Inflammatory macrophage (primary cell): Measurements from ENCODE around the gene TTBK1.

Experiments
- DNase-seq, 2 donors: peaks; one replicate each; pipeline ENCODE4 v3.0.0-alpha.2; 2020 to 2022

The TTBK1 gene

DNA sequence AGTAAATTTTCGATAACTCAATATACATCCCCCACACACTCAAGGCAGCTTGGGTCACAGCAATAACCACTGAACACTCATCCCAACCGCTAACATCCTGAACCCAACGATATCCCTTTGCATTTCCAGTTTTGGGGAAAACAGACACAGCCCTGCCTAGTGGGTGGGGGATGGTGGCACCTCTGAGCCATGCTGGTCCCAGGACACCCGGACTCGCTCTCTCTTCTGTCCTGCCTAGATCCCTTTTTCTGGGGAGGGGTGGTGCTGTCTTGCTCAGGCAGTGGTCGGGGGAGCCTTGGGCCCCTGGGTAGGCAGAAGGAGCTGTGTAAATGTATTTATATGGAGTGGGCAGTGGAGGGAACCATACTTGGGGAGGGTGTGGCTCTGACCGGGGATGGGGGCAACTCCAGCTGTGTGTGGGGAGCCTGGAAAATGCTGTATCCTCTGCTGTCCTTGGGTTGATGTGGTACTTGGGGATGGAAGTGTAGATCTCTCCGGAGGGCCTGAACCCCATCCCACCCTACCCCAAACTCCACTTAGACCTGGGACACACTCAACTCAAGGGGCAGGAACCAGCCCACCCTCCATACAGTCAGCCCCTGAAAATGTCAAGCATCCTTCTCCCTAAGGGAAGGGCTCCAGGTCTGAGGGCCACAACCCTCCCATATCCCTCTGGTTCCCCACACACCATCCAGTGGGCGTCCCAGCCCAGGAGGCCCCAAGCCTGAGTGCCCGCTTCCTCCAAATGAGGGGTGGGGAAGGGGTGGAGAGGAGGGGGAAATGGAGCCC is 31.0 kb downstream of the TTBK1 start:
- DNase-seq: no peak

- no peak for DNase-seq
These were observed 31.8 kb downstream of the TTBK1 start for GRCh38 chr6:43274916-43275597.

GRCh38 chr6:43275801-43276576 is 32.7 kb downstream of the TTBK1 start:
- DNase-seq: peak in 1 of 2 donors; percentile 13

- no peak for DNase-seq
These were observed 33.5 kb downstream of the TTBK1 start for GRCh38 chr6:43276577-43277305.

- DNase-seq: no peak
These were observed 34.0 kb downstream of the TTBK1 start for GRCh38 chr6:43277306-43277642.

- DNase-seq: no peak
These were observed 34.6 kb downstream of the TTBK1 start for GRCh38 chr6:43277643-43278523.

- no peak for DNase-seq
These were observed 35.3 kb downstream of the TTBK1 start for GRCh38 chr6:43278524-43279078.

DNA sequence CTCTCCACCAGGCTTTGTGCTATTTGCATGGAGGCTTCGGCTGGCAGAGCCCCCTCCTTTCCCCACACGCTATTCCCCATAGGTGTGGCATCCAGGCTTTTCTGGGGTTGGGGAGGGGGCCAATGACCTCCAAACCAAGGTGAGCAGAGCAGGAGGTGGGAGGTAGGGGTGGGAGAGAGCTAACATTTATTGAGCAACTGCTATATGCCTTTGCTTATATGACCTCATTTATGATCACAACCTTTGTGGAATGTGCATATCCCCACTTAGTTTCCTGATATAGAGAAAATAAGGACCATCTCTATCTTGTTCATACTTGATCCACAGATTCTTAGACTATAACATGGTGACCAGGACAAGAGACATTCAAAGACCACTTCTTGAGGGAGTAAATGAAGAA is 37.0 kb downstream of the TTBK1 start:
- no peak for DNase-seq

- DNase-seq: no peak
These were observed 38.8 kb downstream of the TTBK1 start for GRCh38 chr6:43282060-43282459.

DNA sequence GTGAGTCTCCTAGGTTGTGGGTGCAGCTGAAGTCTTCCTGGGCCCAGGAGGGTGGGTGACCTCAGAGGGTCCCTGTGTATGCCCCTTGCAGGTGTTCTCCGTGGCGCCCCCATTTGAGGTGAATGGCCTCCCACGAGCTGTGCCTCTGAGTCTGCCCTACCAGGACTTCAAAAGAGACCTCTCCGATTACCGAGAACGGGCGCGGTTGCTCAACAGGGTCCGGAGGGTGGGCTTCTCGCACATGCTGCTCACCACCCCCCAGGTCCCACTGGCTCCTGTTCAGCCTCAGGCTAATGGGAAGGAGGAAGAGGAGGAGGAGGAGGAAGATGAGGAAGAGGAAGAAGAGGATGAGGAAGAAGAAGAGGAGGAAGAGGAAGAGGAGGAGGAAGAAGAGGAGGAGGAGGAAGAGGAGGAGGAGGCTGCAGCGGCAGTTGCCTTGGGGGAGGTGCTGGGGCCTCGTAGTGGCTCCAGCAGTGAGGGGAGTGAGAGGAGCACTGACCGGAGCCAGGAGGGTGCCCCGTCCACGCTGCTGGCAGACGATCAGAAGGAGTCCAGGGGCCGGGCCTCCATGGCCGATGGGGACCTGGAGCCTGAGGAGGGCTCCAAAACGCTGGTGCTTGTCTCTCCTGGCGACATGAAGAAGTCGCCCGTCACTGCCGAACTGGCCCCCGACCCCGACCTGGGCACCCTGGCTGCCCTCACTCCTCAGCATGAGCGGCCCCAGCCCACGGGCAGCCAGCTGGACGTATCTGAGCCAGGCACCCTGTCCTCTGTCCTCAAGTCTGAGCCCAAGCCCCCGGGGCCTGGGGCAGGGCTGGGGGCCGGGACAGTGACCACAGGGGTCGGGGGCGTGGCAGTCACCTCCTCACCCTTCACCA is 39.6 kb downstream of the TTBK1 start:
- DNase-seq: no peak

- no peak for DNase-seq
These were observed 40.2 kb downstream of the TTBK1 start for GRCh38 chr6:43283514-43283901.

DNA sequence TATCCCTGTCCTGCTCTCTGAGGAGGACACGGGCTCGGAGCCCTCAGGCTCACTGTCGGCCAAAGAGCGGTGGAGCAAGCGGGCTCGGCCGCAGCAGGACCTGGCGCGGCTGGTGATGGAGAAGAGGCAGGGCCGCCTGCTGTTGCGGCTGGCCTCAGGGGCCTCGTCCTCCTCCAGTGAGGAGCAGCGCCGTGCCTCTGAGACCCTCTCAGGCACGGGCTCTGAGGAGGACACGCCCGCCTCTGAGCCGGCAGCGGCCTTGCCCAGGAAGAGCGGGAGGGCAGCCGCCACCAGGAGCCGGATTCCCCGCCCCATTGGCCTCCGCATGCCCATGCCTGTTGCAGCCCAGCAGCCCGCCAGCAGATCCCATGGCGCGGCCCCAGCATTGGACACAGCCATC is 40.6 kb downstream of the TTBK1 start:
- no peak for DNase-seq

DNA sequence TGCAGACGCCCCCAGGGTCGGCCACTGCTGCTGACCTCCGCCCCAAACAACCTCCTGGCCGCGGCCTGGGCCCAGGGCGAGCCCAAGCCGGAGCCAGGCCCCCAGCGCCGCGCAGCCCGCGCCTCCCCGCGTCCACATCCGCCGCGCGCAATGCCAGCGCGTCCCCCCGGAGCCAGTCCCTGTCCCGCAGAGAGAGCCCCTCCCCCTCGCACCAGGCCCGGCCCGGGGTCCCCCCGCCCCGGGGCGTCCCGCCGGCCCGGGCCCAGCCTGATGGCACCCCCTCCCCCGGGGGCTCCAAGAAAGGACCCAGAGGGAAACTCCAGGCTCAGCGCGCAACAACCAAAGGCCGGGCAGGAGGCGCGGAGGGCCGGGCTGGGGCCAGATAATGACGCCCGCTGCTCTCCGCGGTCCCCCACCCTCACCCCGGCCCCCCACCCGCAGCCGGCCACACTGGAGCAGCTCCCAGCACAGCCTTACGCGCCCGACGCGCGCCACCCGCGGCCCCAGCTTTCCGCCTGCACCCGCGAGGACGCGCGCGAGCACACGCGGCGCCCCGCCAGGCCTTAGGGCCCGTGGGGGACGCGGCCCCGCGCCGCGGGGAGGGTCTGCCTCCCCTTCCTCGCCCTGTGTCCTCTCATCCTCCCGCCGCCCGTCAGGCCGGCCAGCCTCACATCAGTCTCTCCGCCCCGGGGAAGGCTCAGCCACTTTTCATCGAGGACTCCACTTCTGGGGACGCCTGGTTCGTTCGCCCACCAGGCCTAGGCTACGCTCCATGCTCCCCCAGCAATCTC is 41.9 kb downstream of the TTBK1 start:
- DNase-seq: no peak

- DNase-seq: no peak
These were observed 42.6 kb downstream of the TTBK1 start for GRCh38 chr6:43285832-43286231.

DNA sequence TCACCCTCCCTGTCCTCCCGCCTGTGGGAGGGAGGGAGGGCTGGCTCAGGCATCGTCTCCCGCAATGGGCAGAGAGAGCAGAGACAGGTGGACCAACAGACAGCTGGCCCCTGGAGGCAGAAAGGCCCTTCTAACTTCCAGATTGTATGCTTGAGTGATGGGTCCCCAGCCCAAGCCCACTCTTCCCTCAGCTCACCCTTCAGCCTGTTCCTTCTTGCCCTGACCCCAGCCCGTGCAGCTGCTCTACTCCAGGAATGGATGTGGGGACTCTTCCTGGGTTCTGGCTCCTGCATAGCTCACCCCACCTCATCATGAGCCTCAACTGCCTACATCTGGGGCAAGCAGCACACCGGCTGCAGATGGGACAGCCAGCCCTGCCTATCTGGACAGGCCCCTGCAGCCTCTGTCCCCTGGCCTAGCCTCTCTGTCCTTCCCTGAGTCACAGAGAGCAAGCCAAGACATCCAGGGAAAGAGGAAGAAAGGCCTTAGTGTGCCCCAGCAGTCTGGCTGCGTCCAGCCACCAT is 43.2 kb downstream of the TTBK1 start:
- peak; percentile 30 to 51 for DNase-seq

DNA sequence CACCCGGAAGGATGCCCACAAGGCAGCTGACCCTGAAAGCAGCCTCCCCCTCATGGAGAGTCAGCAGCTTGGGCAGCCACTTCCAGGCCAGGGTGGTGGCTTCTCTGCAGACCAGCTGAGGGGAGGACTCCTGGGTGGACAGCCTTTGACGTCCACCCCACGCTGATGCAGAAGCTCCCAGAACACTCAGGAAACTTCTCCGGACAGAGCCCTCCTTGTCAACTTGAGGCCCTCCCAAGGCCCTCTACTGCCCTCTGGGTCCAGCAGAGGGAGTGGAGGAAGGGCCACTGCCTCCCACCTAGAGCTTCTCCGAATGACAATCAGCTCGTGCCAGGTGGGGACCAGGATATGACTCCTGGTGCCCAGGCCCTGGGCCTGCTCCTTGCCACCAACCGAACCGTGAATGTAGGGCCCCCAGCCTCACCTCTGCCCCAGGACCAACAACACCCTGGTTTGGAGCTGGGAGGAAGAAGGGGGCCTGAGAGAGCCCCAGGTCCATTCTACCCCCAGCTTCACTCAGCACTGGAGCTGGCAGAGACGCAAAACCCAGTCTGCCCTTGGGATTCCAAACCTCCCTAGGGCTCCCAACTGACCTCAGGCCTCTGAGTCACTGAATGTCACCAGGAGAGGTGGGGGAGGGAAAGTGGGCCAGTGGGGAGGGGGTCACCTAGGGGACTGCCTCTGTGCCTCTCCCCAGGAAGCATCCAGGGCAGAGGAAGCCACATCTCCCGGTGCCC is 43.9 kb downstream of the TTBK1 start:
- DNase-seq: no peak

GRCh38 chr6:43287717-43288679 is 44.7 kb downstream of the TTBK1 start:
- no peak for DNase-seq
